Upper lobe of left lung (tissue), 6 donors: ENCODE measurements around the gene SLC29A3. TPM values are rescaled to one million over a fixed set of nuclear protein-coding genes. Genes with fewer than 3 reads are reported as not detected.

Experiments used
- ATAC-seq, 2 donors: fragments of 200-7000 bp; cut with Tn5 transposase; one replicate each; pipeline ENCODE4 v1.9.1; 2022; ENCODE audit warnings: mild to moderate bottlenecking in 2 of 2, moderate library complexity in 2 of 2; ENCODE audit not compliant: low FRiP score in 2 of 2
- DNase-seq, 2 donors: peaks; one replicate each; pipeline ENCODE4 v3.0.0-alpha.2; 2019 to 2020
- H3K27ac ChIP-seq, 4 donors: fragments of 200-600 bp; sonication (generic); one replicate each; pipeline ENCODE4 v1.5.1; 2016 to 2019
- H3K27me3 ChIP-seq, 4 donors: fragments of 200-600 bp; sonication (generic); one replicate each; pipeline ENCODE4 v1.5.1; 2017 to 2019
- H3K36me3 ChIP-seq, 4 donors: fragments of 200-600 bp; sonication (generic); one replicate each; pipeline ENCODE4 v1.5.1; 2016 to 2019
- H3K4me1 ChIP-seq, 4 donors: fragments of 200-600 bp; sonication (generic); one replicate each; pipeline ENCODE4 v1.5.1; 2018 to 2019
- H3K4me3 ChIP-seq, 4 donors: fragments of 200-600 bp; sonication (generic); one replicate each; pipeline ENCODE4 v1.5.1; 2017 to 2019; ENCODE audit warnings: mild to moderate bottlenecking in 2 of 4, moderate library complexity in 1 of 4
- H3K9me3 ChIP-seq, 4 donors: fragments of 200-600 bp; sonication (generic); one replicate each; pipeline ENCODE4 v1.5.1; 2018 to 2019
- CTCF ChIP-seq, 6 experiments: fragments of 450-650 bp in 4 of 6; fragments of 200-600 bp in 2 of 6; sonication (generic) in 2 of 6; IDR thresholded peaks; one replicate each; pipeline ENCODE4 v1.5.1; 2016 to 2019; ENCODE audit warnings: antibody characterized with exemption in 6 of 6
- EP300 ChIP-seq, 4 donors: sonication (generic); formaldehyde crosslinking; IDR thresholded peaks; one replicate each; pipeline ENCODE4 v1.5.1; 2017; ENCODE audit warnings: antibody characterized with exemption in 4 of 4, control low read depth in 2 of 4
- POLR2A ChIP-seq, 4 donors: fragments of 450-650 bp; IDR thresholded peaks; one replicate each; pipeline ENCODE4 v1.5.1; 2016 to 2017; ENCODE audit warnings: antibody characterized with exemption in 4 of 4, mild to moderate bottlenecking in 2 of 4
- POLR2AphosphoS5 ChIP-seq, 2 donors: sonication (generic); formaldehyde crosslinking; IDR thresholded peaks; one replicate each; pipeline ENCODE4 v1.5.1; 2017; ENCODE audit warnings: antibody characterized with exemption in 2 of 2
- WGBS, 2 donors: methylation state at CpG; one replicate each; pipeline ENCODE4 v1.1.5; 2017 to 2018; 5-methylcytosine and 5-hydroxymethylcytosine counted together
- total RNA-seq, 6 donors: library from RNA; depleted of rRNA in 4 of 6; stranded (reverse); fragments of >200 nt in 4 of 6; gene quantifications; one replicate each; pipeline versions ENCODE4 v1.1.0 to v1.2.1, GENCODE V29; 2016 to 2021
- donor health status: DM: no; HTN: no; CAD: no; lungs with moderate emphysema.
- donor health status: DM: no; HTN: yes; CAD: no; lungs with severe emphysema.

The SLC29A3 gene
- total RNA-seq, 6 donors from 2014 or later, result 6.7 to 17.0 (median 9.2) TPM

- Histone ChIP-seq H3K4me1 (peaks cover 0 to 6% (median 0%) of the 10 kb centered on the region in 4 donors), H3K9me3 (no peaks in the 10 kb centered on the region), H3K36me3 (no peaks in the 10 kb centered on the region), H3K27me3 (no peaks in the 10 kb centered on the region), H3K27ac (no peak overlapping the region), H3K4me3 (no peak overlapping the region)
- WGBS, 2 donors, result 73 to 90% methylated on average over 1 of the region's 1 CpG
- TF ChIP-seq POLR2AphosphoS5 (IDR thresholded peaks at IDR 0.05), result no peak
- no peak for DNase-seq
- ATAC-seq, result no peak
Measured at GRCh38 chr10:71368176-71368575, 49.1 kb downstream of the SLC29A3 start.

- TF ChIP-seq CTCF (IDR thresholded peaks at IDR 0.05) (no peak), POLR2A (IDR thresholded peaks at IDR 0.05) (no peak), EP300 (IDR thresholded peaks at IDR 0.05) (no peak), POLR2AphosphoS5 (IDR thresholded peaks at IDR 0.05) (no peak)
- DNase-seq, result no peak
- Histone ChIP-seq H3K9me3 (no peaks in the 10 kb centered on the region), H3K27me3 (no peaks in the 10 kb centered on the region), H3K4me1 (peaks cover 0 to 11% (median 0%) of the 10 kb centered on the region in 4 donors), H3K36me3 (no peaks in the 10 kb centered on the region), H3K27ac (no peak overlapping the region), H3K4me3 (no peak overlapping the region)
- no peak for ATAC-seq
- WGBS, 2 donors, result 76 to 80% methylated on average over 2 of the region's 2 CpGs
Measured at GRCh38 chr10:71368643-71369042, 49.6 kb downstream of the SLC29A3 start.

- DNase-seq (no peak), ATAC-seq (no peak)
- no peak for TF ChIP-seq POLR2AphosphoS5 (IDR thresholded peaks at IDR 0.05)
- no peak for TF ChIP-seq CTCF (IDR thresholded peaks at IDR 0.05)
- no peak for TF ChIP-seq POLR2A (IDR thresholded peaks at IDR 0.05)
- TF ChIP-seq EP300 (IDR thresholded peaks at IDR 0.05), result no peak
- H3K4me3 ChIP-seq, result no peak overlapping the region
- no peaks in the 10 kb centered on the region for H3K9me3 ChIP-seq
- no peaks in the 10 kb centered on the region for H3K36me3 ChIP-seq
- H3K4me1 ChIP-seq, result peaks cover 0 to 11% (median 0%) of the 10 kb centered on the region in 4 donors
- no peak overlapping the region for H3K27ac ChIP-seq
- 53 to 100% methylated on average over 1 of the region's 1 CpG for WGBS, 2 donors
- H3K27me3 ChIP-seq, result no peaks in the 10 kb centered on the region
Measured at GRCh38 chr10:71369602-71370001, 50.5 kb downstream of the SLC29A3 start.

- no peaks in the 10 kb centered on the region for H3K36me3 ChIP-seq
- H3K9me3 ChIP-seq, result no peaks in the 10 kb centered on the region
- ATAC-seq (no peak), DNase-seq (no peak)
- no peak overlapping the region for H3K4me3 ChIP-seq
- WGBS, 2 donors, result 87 to 89% methylated on average over 3 of the region's 3 CpGs
- peaks cover 0 to 11% (median 0%) of the 10 kb centered on the region in 4 donors for H3K4me1 ChIP-seq
- no peak overlapping the region for H3K27ac ChIP-seq
- no peak for TF ChIP-seq POLR2A (IDR thresholded peaks at IDR 0.05)
- no peak for TF ChIP-seq CTCF (IDR thresholded peaks at IDR 0.05)
- no peak for TF ChIP-seq EP300 (IDR thresholded peaks at IDR 0.05)
- TF ChIP-seq POLR2AphosphoS5 (IDR thresholded peaks at IDR 0.05), result no peak
- no peaks in the 10 kb centered on the region for H3K27me3 ChIP-seq
Measured at GRCh38 chr10:71370031-71370430, 51.0 kb downstream of the SLC29A3 start.

GRCh38 chr10:71371750-71372166 lies 52.7 kb downstream of the SLC29A3 start:
- peak in 1 of 2 donors; percentile 31 for DNase-seq
- Histone ChIP-seq H3K27ac (peak overlapping the region in 3 of 4 donors; percentile 46 to 49 (median 47)), H3K4me1 (peaks cover 3 to 18% (median 5%) of the 10 kb centered on the region in 4 donors), H3K27me3 (no peaks in the 10 kb centered on the region), H3K4me3 (no peak overlapping the region), H3K36me3 (no peaks in the 10 kb centered on the region), H3K9me3 (no peaks in the 10 kb centered on the region)
- WGBS, 2 donors, result 48 to 53% methylated on average over 6 of the region's 6 CpGs
- peak in 1 of 2 donors; percentile 52 for ATAC-seq
- TF ChIP-seq EP300 (IDR thresholded peaks at IDR 0.05), result no peak
- no peak for TF ChIP-seq POLR2AphosphoS5 (IDR thresholded peaks at IDR 0.05)
- no peak for TF ChIP-seq CTCF (IDR thresholded peaks at IDR 0.05)
- no peak for TF ChIP-seq POLR2A (IDR thresholded peaks at IDR 0.05)
